Ishikawa (cell line): ENCODE results near the gene POU2F1.

Experiments
- CEBPB ChIP-seq: IDR thresholded peaks from 2 replicates; pipeline ENCODE4 v1.6.1; 2012
- EGR1 ChIP-seq: IDR thresholded peaks from 2 replicates; pipeline ENCODE4 v1.6.1; 2012
- EP300 ChIP-seq: IDR thresholded peaks from 2 replicates; pipeline ENCODE4 v1.6.1; 2012; ENCODE audit warnings: borderline replicate concordance
- FOXM1 ChIP-seq: IDR thresholded peaks from 2 replicates; pipeline ENCODE4 v1.6.1; 2012; ENCODE audit warnings: low read depth, borderline replicate concordance
- NFIC ChIP-seq: IDR thresholded peaks from 2 replicates; pipeline ENCODE4 v1.6.1; 2012
- RAD21 ChIP-seq: IDR thresholded peaks from 2 replicates; pipeline ENCODE4 v1.6.1; 2012; ENCODE audit warnings: low read depth
- TAF1 ChIP-seq: IDR thresholded peaks from 2 replicates; pipeline ENCODE4 v1.6.1; 2012; ENCODE audit warnings: low read depth, mild to moderate bottlenecking
- YY1 ChIP-seq: IDR thresholded peaks from 2 replicates; pipeline ENCODE4 v1.6.1; 2012; ENCODE audit warnings: low read depth
- TF ChIP-seq, protein P1 (sequence below): IDR thresholded peaks from 2 replicates; pipeline ENCODE4 v1.6.1; 2012
- TF ChIP-seq, protein P2 (sequence below): IDR thresholded peaks from 2 replicates; pipeline ENCODE4 v1.6.1; 2012
- TF ChIP-seq, protein P3 (sequence below): IDR thresholded peaks from 2 replicates; pipeline ENCODE4 v1.6.1; 2012; ENCODE audit warnings: low read depth, mild to moderate bottlenecking

DNA sequence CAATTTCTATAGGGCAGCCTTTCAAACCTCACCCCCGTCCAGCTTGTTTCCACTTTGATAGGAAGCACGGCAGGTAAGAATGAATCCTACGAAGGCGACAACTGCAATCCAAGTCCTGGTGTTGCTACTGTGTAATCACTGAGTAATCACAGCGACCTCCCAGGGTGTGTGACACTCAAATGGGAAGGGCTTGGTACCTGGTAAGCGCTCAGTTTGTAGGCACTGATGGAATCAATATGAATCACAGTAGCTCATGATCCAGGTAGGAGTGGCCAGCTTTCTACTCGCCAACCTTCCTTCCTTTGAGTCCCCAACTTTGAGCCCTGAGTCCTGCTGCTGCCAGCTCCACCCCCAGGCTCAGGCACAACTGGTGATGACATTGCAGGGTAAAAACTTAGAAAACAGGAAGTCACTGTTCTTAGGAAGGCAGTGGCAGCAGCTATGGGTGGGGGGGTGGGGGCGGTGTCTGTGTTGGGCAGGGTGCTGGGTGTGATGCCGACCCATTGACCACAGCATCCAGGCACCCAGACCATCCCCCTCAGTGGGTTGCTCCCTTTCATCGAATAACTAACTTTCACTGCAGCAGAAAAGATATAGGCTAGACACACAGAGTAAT, 226.9 kb downstream of the POU2F1 start:
- TF ChIP-seq EP300 (no peak), YY1 (no peak), FOXM1 (no peak), CEBPB (no peak), RAD21 (no peak), NFIC (no peak), TAF1 (no peak), EGR1 (no peak)
- TF ChIP-seq, protein P1, sequence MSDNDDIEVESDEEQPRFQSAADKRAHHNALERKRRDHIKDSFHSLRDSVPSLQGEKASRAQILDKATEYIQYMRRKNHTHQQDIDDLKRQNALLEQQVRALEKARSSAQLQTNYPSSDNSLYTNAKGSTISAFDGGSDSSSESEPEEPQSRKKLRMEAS = no peak
- TF ChIP-seq, protein P2, sequence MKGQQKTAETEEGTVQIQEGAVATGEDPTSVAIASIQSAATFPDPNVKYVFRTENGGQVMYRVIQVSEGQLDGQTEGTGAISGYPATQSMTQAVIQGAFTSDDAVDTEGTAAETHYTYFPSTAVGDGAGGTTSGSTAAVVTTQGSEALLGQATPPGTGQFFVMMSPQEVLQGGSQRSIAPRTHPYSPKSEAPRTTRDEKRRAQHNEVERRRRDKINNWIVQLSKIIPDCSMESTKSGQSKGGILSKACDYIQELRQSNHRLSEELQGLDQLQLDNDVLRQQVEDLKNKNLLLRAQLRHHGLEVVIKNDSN = no peak
- TF ChIP-seq, protein P3, sequence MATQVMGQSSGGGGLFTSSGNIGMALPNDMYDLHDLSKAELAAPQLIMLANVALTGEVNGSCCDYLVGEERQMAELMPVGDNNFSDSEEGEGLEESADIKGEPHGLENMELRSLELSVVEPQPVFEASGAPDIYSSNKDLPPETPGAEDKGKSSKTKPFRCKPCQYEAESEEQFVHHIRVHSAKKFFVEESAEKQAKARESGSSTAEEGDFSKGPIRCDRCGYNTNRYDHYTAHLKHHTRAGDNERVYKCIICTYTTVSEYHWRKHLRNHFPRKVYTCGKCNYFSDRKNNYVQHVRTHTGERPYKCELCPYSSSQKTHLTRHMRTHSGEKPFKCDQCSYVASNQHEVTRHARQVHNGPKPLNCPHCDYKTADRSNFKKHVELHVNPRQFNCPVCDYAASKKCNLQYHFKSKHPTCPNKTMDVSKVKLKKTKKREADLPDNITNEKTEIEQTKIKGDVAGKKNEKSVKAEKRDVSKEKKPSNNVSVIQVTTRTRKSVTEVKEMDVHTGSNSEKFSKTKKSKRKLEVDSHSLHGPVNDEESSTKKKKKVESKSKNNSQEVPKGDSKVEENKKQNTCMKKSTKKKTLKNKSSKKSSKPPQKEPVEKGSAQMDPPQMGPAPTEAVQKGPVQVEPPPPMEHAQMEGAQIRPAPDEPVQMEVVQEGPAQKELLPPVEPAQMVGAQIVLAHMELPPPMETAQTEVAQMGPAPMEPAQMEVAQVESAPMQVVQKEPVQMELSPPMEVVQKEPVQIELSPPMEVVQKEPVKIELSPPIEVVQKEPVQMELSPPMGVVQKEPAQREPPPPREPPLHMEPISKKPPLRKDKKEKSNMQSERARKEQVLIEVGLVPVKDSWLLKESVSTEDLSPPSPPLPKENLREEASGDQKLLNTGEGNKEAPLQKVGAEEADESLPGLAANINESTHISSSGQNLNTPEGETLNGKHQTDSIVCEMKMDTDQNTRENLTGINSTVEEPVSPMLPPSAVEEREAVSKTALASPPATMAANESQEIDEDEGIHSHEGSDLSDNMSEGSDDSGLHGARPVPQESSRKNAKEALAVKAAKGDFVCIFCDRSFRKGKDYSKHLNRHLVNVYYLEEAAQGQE = no peak
